ENCODE data around the gene ITIH5.

ITIH5 gene

GRCh38 chr10:7587168-7587864 lies 79.5 kb downstream of the ITIH5 start:
- DNase-seq (ENCODE audit: low read depth in 2 of 2), result no peak

- no peak for DNase-seq (ENCODE audit: low read depth in 2 of 2)
Measured at GRCh38 chr10:7585228-7585627, 81.5 kb downstream of the ITIH5 start.

GRCh38 chr10:7583626-7584025 lies 83.1 kb downstream of the ITIH5 start:
- DNase-seq (ENCODE audit: low read depth in 2 of 2), result no peak

- no peak for DNase-seq (ENCODE audit: low read depth in 2 of 2)
Measured at GRCh38 chr10:7580520-7580919, 86.2 kb downstream of the ITIH5 start.

- DNase-seq (ENCODE audit: low read depth in 2 of 2), result no peak
Measured at GRCh38 chr10:7579681-7580080, 87.1 kb downstream of the ITIH5 start.

GRCh38 chr10:7577579-7577978 lies 89.2 kb downstream of the ITIH5 start:
- DNase-seq (ENCODE audit: low read depth in 2 of 2), result no peak

- no peak for DNase-seq (ENCODE audit: low read depth in 2 of 2)
Measured at GRCh38 chr10:7577176-7577575, 89.6 kb downstream of the ITIH5 start.

GRCh38 chr10:7576340-7576739 lies 90.4 kb downstream of the ITIH5 start:
- DNase-seq (ENCODE audit: low read depth in 2 of 2), result no peak

- DNase-seq (ENCODE audit: low read depth in 2 of 2), result no peak
Measured at GRCh38 chr10:7572391-7572790, 94.4 kb downstream of the ITIH5 start.

GRCh38 chr10:7571981-7572380 lies 94.8 kb downstream of the ITIH5 start:
- no peak for DNase-seq (ENCODE audit: low read depth in 2 of 2)

- no peak for DNase-seq (ENCODE audit: low read depth in 2 of 2)
Measured at GRCh38 chr10:7567911-7568620, 98.7 kb downstream of the ITIH5 start.

GRCh38 chr10:7566891-7567290 lies 99.9 kb downstream of the ITIH5 start:
- no peak for DNase-seq (ENCODE audit: low read depth in 2 of 2)

- no peak for DNase-seq (ENCODE audit: low read depth in 2 of 2)
Measured at GRCh38 chr10:7565871-7566270, 100.9 kb downstream of the ITIH5 start.

- no peak for DNase-seq (ENCODE audit: low read depth in 2 of 2)
Measured at GRCh38 chr10:7563770-7564169, 103.0 kb downstream of the ITIH5 start.

- DNase-seq (ENCODE audit: low read depth in 2 of 2), result no peak
Measured at GRCh38 chr10:7563368-7563767, 103.4 kb downstream of the ITIH5 start.

GRCh38 chr10:7561985-7562384 lies 104.8 kb downstream of the ITIH5 start:
- no peak for DNase-seq (ENCODE audit: low read depth in 2 of 2)

GRCh38 chr10:7561216-7561893 lies 105.4 kb downstream of the ITIH5 start:
- DNase-seq (ENCODE audit: low read depth in 2 of 2), result no peak

- DNase-seq (ENCODE audit: low read depth in 2 of 2), result no peak
Measured at GRCh38 chr10:7560519-7560918, 106.2 kb downstream of the ITIH5 start.

- no peak for DNase-seq (ENCODE audit: low read depth in 2 of 2)
Measured at GRCh38 chr10:7559386-7559785, 107.4 kb downstream of the ITIH5 start.

GRCh38 chr10:7558036-7558435 lies 108.7 kb downstream of the ITIH5 start:
- no peak for DNase-seq (ENCODE audit: low read depth in 2 of 2)

GRCh38 chr10:7553531-7553930 lies 113.2 kb downstream of the ITIH5 start:
- DNase-seq (ENCODE audit: low read depth in 2 of 2), result no peak

- DNase-seq (ENCODE audit: low read depth in 2 of 2), result no peak
Measured at GRCh38 chr10:7551950-7552716, 114.6 kb downstream of the ITIH5 start.

Measured in stimulated activated CD4-positive, alpha-beta T cell treated with anti-CD3 and anti-CD28 coated beads, Interleukin-1b, Interleukin-23, amount 100 ng/mL, for 4 hours (primary cell).